ENCODE measurements around the gene NAT9. TPM values are rescaled to one million over a fixed set of nuclear protein-coding genes. Genes with fewer than 3 reads are reported as not detected.

NAT9 gene
- total RNA-seq, 1 donor from 2014 or later = 48.6 TPM

DNA sequence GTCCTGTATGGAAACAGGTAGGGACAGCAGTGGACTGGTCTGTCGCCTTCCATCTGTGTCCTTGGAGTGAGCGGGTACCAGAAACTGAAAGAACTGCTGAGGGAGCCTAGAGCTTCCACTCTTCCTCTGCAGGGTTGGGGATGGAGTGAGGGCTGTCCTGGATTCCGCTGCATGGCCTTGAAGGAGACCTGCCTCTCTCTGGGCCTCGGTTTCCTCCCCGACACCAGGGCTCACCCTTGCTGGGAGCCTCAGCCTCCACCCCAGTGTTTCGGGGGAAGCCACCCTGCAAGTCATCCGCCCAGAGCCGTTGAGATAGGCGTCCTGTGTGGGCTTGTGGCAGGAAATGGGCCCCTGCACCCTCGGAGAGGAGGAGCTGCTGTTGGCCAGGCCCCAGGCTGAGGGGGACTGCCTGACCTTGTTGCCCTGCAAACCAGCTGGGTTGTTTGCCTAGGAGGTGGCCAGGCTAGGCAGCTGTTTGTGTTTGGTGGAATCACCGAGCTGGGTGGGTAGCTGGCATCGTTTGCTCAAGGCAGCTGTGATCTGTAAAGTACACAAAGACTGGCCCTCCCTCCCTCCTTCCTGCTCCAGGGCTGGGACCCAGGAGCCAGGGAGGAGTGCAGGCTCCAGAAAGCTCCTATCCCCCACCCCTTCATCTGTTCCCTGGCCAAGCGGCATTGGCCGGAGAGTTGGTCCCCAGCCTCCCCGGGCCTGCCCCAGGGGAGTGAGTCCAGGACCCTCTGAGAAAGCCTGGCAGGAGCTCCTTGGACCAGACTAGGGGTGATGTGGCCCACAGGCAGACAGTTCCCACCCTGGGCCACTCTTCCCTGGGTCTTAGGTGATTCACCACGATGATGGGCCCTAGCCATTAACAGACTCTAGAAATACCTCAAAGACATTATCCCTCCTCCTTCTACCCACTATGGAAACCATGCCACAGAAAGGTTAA lies 37.8 kb downstream of the NAT9 start:
- peak overlapping the region; percentile 55 for H3K4me3 ChIP-seq
- intact Hi-C loops (cut with DNase I) = no loop called here

DNA sequence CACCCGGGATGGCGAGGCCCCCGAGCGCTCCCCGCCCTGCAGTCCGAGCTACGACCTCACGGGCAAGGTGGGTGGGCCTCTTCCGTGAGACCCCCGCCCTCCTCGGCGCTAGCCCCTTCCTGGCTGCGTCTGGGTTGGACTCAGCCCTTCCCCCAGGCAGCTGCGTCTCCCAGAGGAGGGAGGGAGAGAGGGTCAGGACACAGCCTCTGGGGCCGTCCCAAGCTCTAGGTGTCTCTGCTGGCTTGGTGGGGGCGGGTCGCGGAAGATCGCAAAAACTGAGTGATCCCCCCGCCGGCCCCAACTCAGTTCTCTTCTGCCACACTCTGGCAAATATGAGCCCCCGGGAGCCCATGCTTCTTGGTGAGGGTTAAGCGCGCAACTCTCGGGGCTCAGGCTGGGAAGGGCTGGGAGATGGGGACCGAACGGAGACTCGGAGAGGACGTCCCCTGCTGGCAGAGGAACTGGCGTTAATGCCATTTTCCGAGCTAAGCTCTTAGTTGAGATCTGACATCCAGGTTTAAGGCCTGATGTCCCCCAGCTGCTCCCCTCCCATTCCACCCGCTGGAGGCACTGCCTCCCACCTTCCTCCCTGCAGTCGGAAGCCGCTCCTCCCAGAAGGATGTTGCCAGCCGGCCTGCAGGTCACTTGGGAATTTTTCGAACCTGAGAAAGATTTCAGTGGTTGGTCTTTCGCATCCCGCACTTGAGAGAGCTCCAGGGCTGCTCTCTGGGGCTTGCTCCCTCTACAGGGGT lies 38.7 kb downstream of the NAT9 start:
- H3K4me3 ChIP-seq = peak overlapping the region; percentile 55
- no peaks in the 10 kb centered on the region for H3K36me3 ChIP-seq
- peaks cover 43% of the 10 kb centered on the region for H3K4me1 ChIP-seq
- DNase-seq = no peak
- peak overlapping the region; percentile 69 for H3K27ac ChIP-seq
- TF ChIP-seq, protein P1, sequence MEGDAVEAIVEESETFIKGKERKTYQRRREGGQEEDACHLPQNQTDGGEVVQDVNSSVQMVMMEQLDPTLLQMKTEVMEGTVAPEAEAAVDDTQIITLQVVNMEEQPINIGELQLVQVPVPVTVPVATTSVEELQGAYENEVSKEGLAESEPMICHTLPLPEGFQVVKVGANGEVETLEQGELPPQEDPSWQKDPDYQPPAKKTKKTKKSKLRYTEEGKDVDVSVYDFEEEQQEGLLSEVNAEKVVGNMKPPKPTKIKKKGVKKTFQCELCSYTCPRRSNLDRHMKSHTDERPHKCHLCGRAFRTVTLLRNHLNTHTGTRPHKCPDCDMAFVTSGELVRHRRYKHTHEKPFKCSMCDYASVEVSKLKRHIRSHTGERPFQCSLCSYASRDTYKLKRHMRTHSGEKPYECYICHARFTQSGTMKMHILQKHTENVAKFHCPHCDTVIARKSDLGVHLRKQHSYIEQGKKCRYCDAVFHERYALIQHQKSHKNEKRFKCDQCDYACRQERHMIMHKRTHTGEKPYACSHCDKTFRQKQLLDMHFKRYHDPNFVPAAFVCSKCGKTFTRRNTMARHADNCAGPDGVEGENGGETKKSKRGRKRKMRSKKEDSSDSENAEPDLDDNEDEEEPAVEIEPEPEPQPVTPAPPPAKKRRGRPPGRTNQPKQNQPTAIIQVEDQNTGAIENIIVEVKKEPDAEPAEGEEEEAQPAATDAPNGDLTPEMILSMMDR (IDR thresholded peaks at IDR 0.05) = peak; percentile 35
- H3K9me3 ChIP-seq = no peaks in the 10 kb centered on the region
- intact Hi-C loops (cut with DNase I) = no loop called here
- peaks cover 31% of the 10 kb centered on the region for H3K27me3 ChIP-seq (ENCODE audit: low read depth)
- ATAC-seq = peak; percentile 39 to 55

More for the DNA sequence above, 37.8 kb downstream of the NAT9 start:
- TF ChIP-seq, protein P1 (IDR thresholded peaks at IDR 0.05) = no peak
- ATAC-seq (peak; percentile 54 to 64), DNase-seq (no peak)
- Histone ChIP-seq H3K36me3 (no peaks in the 10 kb centered on the region), H3K27me3 (ENCODE audit: low read depth) (peaks cover 31% of the 10 kb centered on the region), H3K4me1 (peaks cover 51% of the 10 kb centered on the region), H3K9me3 (no peaks in the 10 kb centered on the region), H3K27ac (peak overlapping the region; percentile 69)

DNA sequence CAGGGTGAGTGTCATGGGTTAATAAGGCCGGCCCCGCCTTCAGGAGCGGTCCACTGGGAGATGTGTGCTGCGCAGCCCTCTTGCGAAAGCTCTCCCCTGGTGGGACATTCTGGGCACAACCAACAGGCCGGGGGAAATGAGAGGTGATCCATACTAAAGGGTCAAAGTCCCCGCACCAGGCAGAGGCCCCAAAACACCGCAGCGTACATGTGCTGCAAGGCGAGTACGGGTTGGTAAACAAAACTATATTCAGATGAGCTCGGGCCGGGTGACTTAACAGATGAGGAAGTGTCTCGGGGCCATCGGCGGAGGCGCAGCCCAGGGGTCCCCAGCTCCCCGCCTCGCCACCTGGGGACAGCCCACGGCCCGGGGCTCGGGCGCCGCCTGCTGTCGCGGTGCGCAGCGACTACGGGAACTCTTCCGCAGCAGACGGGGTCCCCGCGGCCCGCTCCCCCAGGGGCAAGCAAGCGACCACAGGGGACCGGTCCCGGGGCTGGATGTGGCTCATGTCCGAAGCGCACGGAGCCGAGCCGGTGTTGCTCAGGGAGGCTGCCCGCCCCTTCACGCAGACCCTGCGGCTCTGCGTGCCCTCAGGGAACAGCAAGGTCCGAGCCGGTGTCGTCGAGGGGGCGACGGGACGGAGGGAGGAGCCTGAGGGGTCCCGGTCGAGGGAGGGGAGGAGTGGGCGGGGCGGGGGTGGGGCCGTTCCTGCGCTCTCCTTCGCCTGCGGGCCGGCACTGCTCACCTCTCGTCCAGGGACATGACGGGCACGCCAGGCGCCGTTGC lies 39.4 kb downstream of the NAT9 start, which contains the start of gene RAB37:
Gene RAB37, plus strand, starts transcription at position 744 of the 786 bp plus-strand sequence. Its CDS starts 17 bp downstream, at position 761.
- peak; percentile 75 for DNase-seq
- H3K27ac ChIP-seq = peak within 1 kb of the TSS; percentile 69
- H3K36me3 ChIP-seq = no peaks in the 10 kb centered on the region
- H3K27me3 ChIP-seq (ENCODE audit: low read depth) = peaks cover 31% of the 10 kb centered on the region
- H3K4me1 ChIP-seq = peaks cover 35% of the 10 kb centered on the region
- H3K4me3 ChIP-seq = peak within 1 kb of the TSS; percentile 55
- TF ChIP-seq, protein P1 (IDR thresholded peaks at IDR 0.05) = peak; percentile 61
- peak; percentile 65 to 71 for ATAC-seq
- no peaks in the 10 kb centered on the region for H3K9me3 ChIP-seq
- intact Hi-C loops (cut with DNase I) = no loop called here

DNA sequence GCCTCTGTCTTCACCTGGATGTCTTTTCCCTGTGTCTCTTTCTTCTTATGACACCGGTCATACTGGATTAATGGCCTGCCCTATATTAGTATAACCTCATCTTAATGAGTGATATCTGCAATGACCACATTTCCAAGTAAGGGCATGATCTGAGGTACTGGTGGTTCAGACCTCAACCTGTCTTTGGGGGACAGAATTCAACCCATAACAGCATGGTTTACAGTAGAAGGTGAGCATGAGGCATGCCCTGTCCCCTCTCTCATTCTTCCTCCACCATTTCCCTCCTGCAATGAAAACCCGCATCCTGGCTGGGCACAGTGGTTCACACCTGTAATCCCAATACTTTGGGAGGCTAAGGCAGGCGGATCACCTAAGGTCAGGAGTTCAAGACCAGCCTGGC lies 41.9 kb downstream of the NAT9 start:
- Histone ChIP-seq H3K9me3 (no peaks in the 10 kb centered on the region), H3K4me1 (peaks cover 46% of the 10 kb centered on the region), H3K4me3 (no peak overlapping the region), H3K27me3 (ENCODE audit: low read depth) (peaks cover 16% of the 10 kb centered on the region), H3K27ac (no peak overlapping the region), H3K36me3 (no peaks in the 10 kb centered on the region)
- no peak for ATAC-seq
- intact Hi-C loops (cut with DNase I) = no loop called here
- no peak for DNase-seq
- TF ChIP-seq, protein P1 (IDR thresholded peaks at IDR 0.05) = no peak
